ENCODE results near the gene CADPS2.

- TF ChIP-seq, protein P1, sequence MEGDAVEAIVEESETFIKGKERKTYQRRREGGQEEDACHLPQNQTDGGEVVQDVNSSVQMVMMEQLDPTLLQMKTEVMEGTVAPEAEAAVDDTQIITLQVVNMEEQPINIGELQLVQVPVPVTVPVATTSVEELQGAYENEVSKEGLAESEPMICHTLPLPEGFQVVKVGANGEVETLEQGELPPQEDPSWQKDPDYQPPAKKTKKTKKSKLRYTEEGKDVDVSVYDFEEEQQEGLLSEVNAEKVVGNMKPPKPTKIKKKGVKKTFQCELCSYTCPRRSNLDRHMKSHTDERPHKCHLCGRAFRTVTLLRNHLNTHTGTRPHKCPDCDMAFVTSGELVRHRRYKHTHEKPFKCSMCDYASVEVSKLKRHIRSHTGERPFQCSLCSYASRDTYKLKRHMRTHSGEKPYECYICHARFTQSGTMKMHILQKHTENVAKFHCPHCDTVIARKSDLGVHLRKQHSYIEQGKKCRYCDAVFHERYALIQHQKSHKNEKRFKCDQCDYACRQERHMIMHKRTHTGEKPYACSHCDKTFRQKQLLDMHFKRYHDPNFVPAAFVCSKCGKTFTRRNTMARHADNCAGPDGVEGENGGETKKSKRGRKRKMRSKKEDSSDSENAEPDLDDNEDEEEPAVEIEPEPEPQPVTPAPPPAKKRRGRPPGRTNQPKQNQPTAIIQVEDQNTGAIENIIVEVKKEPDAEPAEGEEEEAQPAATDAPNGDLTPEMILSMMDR (conservative IDR thresholded peaks at IDR 0.05; ENCODE audit: low read length): no peak
- no peak for TF ChIP-seq EZH2phosphoT487 (IDR thresholded peaks at IDR 0.05; ENCODE audit: borderline replicate concordance, low read depth, low read length)
Measured at GRCh38 chr7:122454776-122455507, 431.3 kb downstream of the CADPS2 start.
